Measurements from ENCODE around the gene MIDN.

MIDN gene

DNA sequence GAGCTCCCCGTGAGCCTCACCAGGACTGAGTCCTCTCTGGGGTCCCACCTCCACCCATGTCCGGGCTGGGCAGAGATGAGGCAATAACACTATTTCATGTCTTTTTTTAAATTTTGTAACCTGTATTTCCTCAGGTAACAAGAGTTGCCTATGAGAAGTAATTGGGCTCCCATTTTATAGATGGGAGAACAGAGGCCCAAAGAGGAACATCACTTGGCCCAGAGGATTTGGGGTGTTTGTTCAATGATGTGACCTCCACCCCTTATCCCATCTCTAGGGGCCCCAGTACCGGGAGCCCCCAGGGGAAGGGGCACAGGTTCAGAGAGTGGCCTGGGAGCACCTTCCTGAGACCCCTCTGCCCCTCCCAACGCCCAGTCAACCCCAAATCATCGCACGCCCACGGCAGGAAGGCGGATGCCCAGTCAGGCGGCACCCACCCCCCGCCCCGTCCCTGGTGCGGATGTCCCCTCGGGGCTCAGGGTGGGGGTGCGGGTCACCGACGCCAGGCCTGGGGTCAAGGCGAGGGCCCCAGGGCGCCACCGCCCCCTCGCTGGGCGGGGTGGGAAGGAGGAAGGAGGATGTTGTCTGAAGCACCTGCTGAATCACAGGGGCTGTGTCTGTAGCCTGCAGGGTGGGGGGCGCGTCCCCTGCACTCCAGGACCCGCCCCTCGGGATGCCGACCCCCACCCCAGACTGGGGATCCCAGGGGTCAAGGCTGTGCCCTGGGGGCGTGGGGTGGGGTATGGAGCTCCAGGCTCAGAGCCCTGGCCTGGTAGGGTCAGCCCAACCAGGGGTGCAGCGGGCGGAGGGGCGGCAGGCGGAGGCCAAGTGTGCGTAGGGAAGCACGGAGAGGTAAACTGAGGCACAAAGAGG, 11.7 kb downstream of the MIDN start (continued):
- TF ChIP-seq, protein P1, sequence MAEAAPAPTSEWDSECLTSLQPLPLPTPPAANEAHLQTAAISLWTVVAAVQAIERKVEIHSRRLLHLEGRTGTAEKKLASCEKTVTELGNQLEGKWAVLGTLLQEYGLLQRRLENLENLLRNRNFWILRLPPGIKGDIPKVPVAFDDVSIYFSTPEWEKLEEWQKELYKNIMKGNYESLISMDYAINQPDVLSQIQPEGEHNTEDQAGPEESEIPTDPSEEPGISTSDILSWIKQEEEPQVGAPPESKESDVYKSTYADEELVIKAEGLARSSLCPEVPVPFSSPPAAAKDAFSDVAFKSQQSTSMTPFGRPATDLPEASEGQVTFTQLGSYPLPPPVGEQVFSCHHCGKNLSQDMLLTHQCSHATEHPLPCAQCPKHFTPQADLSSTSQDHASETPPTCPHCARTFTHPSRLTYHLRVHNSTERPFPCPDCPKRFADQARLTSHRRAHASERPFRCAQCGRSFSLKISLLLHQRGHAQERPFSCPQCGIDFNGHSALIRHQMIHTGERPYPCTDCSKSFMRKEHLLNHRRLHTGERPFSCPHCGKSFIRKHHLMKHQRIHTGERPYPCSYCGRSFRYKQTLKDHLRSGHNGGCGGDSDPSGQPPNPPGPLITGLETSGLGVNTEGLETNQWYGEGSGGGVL (tag by site-specific recombination; IDR thresholded peaks at IDR 0.05): no peak
- TF ChIP-seq ZNF423 (tag by site-specific recombination; IDR thresholded peaks at IDR 0.05) (peak; percentile 59), ZNF354C (tag by site-specific recombination; IDR thresholded peaks at IDR 0.05; ENCODE audit: borderline replicate concordance, low read depth) (no peak), ZNF747 (tag by site-specific recombination; IDR thresholded peaks at IDR 0.05) (no peak), ZNF548 (tag by site-specific recombination; IDR thresholded peaks at IDR 0.05) (no peak), ZNF121 (tag by site-specific recombination; IDR thresholded peaks at IDR 0.05) (no peak), ZNF404 (tag by site-specific recombination; IDR thresholded peaks at IDR 0.05) (no peak), ZSCAN30 (tag by site-specific recombination; IDR thresholded peaks at IDR 0.05) (0 out of 2 replicates have a peak, but pooled peaks have one; percentile 43), ZNF76 (tag by site-specific recombination; IDR thresholded peaks at IDR 0.05; ENCODE audit: borderline replicate concordance, low read depth) (no peak), KLF7 (tag by site-specific recombination; IDR thresholded peaks at IDR 0.05; ENCODE audit: borderline replicate concordance) (peak; percentile 55; the same call in 1 of the 2 replicates), ZFP3 (tag by site-specific recombination; IDR thresholded peaks at IDR 0.05; ENCODE audit: low read depth) (no peak), ZNF112 (tag by site-specific recombination; IDR thresholded peaks at IDR 0.05) (no peak), ZNF624 (tag by site-specific recombination; IDR thresholded peaks at IDR 0.05) (no peak), ZNF433 (tag by site-specific recombination; IDR thresholded peaks at IDR 0.05; ENCODE audit: low read depth) (no peak), ZNF416 (tag by site-specific recombination; IDR thresholded peaks at IDR 0.05) (no peak), ZFP37 (tag by site-specific recombination; IDR thresholded peaks at IDR 0.05) (no peak), ZNF394 (tag by site-specific recombination; IDR thresholded peaks at IDR 0.05; ENCODE audit: borderline replicate concordance) (no peak), HOXA7 (CRISPR knock-in tag; IDR thresholded peaks at IDR 0.05; ENCODE audit: borderline replicate concordance) (no peak), TRIM28 (IDR thresholded peaks at IDR 0.05; ENCODE audit: borderline replicate concordance, low read length) (no peak), ZNF558 (tag by site-specific recombination; IDR thresholded peaks at IDR 0.05) (no peak), BCL11B (tag by site-specific recombination; IDR thresholded peaks at IDR 0.05; ENCODE audit: low read depth) (peak; percentile 88), ZSCAN23 (tag by site-specific recombination; IDR thresholded peaks at IDR 0.05) (no peak), ZNF830 (tag by site-specific recombination; IDR thresholded peaks at IDR 0.05; ENCODE audit: low read depth) (no peak), MEIS1 (CRISPR knock-in tag; IDR thresholded peaks at IDR 0.05; ENCODE audit: borderline replicate concordance) (no peak), HOXC10 (CRISPR knock-in tag; IDR thresholded peaks at IDR 0.05) (no peak)
- TF ChIP-seq, protein P2, sequence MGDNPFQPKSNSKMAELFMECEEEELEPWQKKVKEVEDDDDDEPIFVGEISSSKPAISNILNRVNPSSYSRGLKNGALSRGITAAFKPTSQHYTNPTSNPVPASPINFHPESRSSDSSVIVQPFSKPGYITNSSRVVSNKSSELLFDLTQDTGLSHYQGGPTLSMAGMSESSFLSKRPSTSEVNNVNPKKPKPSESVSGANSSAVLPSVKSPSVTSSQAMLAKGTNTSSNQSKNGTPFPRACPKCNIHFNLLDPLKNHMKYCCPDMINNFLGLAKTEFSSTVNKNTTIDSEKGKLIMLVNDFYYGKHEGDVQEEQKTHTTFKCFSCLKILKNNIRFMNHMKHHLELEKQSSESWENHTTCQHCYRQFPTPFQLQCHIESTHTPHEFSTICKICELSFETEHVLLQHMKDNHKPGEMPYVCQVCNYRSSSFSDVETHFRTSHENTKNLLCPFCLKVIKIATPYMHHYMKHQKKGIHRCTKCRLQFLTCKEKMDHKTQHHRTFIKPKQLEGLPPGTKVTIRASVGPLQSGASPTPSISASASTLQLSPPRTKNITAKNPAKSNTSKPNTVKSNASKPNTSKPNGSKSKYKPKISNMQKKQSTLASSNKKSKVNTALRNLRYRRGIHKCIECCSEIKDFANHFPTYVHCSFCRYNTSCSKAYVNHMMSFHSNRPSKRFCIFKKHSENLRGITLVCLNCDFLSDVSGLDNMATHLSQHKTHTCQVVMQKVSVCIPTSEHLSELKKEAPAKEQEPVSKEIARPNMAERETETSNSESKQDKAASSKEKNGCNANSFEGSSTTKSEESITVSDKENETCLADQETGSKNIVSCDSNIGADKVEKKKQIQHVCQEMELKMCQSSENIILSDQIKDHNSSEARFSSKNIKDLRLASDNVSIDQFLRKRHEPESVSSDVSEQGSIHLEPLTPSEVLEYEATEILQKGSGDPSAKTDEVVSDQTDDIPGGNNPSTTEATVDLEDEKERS (tag by site-specific recombination; IDR thresholded peaks at IDR 0.05): no peak
- TF ChIP-seq, protein P3, sequence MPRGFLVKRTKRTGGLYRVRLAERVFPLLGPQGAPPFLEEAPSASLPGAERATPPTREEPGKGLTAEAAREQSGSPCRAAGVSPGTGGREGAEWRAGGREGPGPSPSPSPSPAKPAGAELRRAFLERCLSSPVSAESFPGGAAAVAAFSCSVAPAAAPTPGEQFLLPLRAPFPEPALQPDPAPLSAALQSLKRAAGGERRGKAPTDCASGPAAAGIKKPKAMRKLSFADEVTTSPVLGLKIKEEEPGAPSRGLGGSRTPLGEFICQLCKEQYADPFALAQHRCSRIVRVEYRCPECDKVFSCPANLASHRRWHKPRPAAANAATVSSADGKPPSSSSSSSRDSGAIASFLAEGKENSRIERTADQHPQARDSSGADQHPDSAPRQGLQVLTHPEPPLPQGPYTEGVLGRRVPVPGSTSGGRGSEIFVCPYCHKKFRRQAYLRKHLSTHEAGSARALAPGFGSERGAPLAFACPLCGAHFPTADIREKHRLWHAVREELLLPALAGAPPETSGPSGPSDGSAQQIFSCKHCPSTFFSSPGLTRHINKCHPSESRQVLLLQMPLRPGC (tag by site-specific recombination; IDR thresholded peaks at IDR 0.05): no peak; the same call in 1 of the 2 replicates
- TF ChIP-seq, protein P4, sequence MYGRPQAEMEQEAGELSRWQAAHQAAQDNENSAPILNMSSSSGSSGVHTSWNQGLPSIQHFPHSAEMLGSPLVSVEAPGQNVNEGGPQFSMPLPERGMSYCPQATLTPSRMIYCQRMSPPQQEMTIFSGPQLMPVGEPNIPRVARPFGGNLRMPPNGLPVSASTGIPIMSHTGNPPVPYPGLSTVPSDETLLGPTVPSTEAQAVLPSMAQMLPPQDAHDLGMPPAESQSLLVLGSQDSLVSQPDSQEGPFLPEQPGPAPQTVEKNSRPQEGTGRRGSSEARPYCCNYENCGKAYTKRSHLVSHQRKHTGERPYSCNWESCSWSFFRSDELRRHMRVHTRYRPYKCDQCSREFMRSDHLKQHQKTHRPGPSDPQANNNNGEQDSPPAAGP (tag by site-specific recombination; IDR thresholded peaks at IDR 0.05): no peak; the same call in 1 of the 2 replicates
- TF ChIP-seq, protein P5, sequence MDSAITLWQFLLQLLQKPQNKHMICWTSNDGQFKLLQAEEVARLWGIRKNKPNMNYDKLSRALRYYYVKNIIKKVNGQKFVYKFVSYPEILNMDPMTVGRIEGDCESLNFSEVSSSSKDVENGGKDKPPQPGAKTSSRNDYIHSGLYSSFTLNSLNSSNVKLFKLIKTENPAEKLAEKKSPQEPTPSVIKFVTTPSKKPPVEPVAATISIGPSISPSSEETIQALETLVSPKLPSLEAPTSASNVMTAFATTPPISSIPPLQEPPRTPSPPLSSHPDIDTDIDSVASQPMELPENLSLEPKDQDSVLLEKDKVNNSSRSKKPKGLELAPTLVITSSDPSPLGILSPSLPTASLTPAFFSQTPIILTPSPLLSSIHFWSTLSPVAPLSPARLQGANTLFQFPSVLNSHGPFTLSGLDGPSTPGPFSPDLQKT (IDR thresholded peaks at IDR 0.05; ENCODE audit: borderline replicate concordance, low read depth, low read length): no peak
- TF ChIP-seq, protein P6, sequence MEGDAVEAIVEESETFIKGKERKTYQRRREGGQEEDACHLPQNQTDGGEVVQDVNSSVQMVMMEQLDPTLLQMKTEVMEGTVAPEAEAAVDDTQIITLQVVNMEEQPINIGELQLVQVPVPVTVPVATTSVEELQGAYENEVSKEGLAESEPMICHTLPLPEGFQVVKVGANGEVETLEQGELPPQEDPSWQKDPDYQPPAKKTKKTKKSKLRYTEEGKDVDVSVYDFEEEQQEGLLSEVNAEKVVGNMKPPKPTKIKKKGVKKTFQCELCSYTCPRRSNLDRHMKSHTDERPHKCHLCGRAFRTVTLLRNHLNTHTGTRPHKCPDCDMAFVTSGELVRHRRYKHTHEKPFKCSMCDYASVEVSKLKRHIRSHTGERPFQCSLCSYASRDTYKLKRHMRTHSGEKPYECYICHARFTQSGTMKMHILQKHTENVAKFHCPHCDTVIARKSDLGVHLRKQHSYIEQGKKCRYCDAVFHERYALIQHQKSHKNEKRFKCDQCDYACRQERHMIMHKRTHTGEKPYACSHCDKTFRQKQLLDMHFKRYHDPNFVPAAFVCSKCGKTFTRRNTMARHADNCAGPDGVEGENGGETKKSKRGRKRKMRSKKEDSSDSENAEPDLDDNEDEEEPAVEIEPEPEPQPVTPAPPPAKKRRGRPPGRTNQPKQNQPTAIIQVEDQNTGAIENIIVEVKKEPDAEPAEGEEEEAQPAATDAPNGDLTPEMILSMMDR (tag by site-specific recombination; IDR thresholded peaks at IDR 0.05): no peak
